Right lobe of liver (tissue), 4 donors: Measurements from ENCODE around the gene CACNA2D2.

Source experiments
- POLR2A ChIP-seq: fragments of 450-650 bp; IDR thresholded peaks from one replicate; pipeline ENCODE4 v1.6.1; 2017; ENCODE audit warnings: antibody characterized with exemption, mild to moderate bottlenecking
- TF ChIP-seq, protein P1 (sequence below), 4 donors: fragments of 200-600 bp in 3 of 4; fragments of 450-650 bp in 1 of 4; IDR thresholded peaks; one replicate each; pipeline versions ENCODE4 v1.5.1 to v1.8.0; 2016 to 2022; ENCODE audit warnings: antibody characterized with exemption in 4 of 4, mild to moderate bottlenecking in 2 of 4
- donor health status: DM: no; HTN: no; CAD: no.
- donor health status: DM: no; HTN: no; CAD: no.
- donor health status: DM: no; HTN: yes; CAD: no.

DNA sequence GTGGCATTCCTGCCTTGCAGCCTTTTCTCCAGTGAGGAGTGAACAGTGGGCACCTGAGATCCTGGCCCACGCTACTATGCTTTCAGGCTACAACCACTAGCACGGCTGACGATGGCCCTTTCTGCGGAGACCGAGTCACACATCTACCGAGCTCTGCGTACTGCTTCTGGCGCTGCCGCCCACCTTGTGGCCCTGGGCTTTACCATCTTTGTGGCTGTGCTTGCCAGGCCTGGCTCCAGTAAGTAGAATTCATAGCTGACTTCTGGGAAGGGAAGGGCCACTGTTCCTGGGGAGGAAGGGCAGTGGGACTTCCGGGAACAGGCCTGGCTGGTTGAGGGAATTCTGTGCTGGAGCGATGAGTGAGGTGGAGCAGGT, 152.1 kb downstream of the CACNA2D2 start:
- TF ChIP-seq, protein P1, sequence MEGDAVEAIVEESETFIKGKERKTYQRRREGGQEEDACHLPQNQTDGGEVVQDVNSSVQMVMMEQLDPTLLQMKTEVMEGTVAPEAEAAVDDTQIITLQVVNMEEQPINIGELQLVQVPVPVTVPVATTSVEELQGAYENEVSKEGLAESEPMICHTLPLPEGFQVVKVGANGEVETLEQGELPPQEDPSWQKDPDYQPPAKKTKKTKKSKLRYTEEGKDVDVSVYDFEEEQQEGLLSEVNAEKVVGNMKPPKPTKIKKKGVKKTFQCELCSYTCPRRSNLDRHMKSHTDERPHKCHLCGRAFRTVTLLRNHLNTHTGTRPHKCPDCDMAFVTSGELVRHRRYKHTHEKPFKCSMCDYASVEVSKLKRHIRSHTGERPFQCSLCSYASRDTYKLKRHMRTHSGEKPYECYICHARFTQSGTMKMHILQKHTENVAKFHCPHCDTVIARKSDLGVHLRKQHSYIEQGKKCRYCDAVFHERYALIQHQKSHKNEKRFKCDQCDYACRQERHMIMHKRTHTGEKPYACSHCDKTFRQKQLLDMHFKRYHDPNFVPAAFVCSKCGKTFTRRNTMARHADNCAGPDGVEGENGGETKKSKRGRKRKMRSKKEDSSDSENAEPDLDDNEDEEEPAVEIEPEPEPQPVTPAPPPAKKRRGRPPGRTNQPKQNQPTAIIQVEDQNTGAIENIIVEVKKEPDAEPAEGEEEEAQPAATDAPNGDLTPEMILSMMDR (IDR thresholded peaks at IDR 0.05): no peak
- TF ChIP-seq POLR2A: no peak
